HEK293 (cell line): ENCODE data around the gene SLC35F3.
A peak's percentile ranks its signal among the peaks of the same experiment; 100 is the strongest.

Experiments
- CTCF ChIA-PET: fragments of 350-600 bp; formaldehyde crosslinking; extraction: SDS; loops from one replicate; lab custom pipeline; 2021; ENCODE audit warnings: antibody characterized with exemption; lab: Yijun Ruan, JAX
- POLR2A ChIA-PET: fragments of 300-600 bp; formaldehyde crosslinking; extraction: SDS; loops from one replicate; lab custom pipeline; 2020; ENCODE audit warnings: antibody characterized with exemption, inconsistent platforms; lab: Yijun Ruan, JAX
- H3K27ac ChIP-seq: fragments of 200-500 bp; sonication (Bioruptor generic); 2 replicates; pipeline ENCODE4 v1.5.1; 2014; ENCODE audit warnings: low read depth, low read length, control low read depth, inconsistent platforms; ENCODE audit errors: extremely low read depth
- H3K36me3 ChIP-seq, 2 experiments: fragments of 200-500 bp in 1 of 2; sonication (Bioruptor generic) in 1 of 2; 1 replicate in 1 of 2; 2 replicates in 1 of 2; pipeline ENCODE4 v1.5.1; 2014 to 2017; ENCODE audit warnings: inconsistent platforms in 2 of 2, low read length in 2 of 2; ENCODE audit not compliant: control insufficient read depth in 2 of 2, insufficient read depth in 1 of 2
- H3K4me1 ChIP-seq: fragments of 200-500 bp; sonication (Bioruptor generic); 2 replicates; pipeline ENCODE4 v1.5.1; 2014; ENCODE audit warnings: mild to moderate bottlenecking, low read length, inconsistent platforms; ENCODE audit not compliant: control insufficient read depth, insufficient read depth
- H3K4me3 ChIP-seq: 2 replicates; pipeline ENCODE4 v1.5.1; 2011; ENCODE audit warnings: low read depth, mild to moderate bottlenecking, control low read depth, low read length, moderate library complexity
- H3K9me3 ChIP-seq: fragments of 200-500 bp; sonication (Bioruptor generic); 2 replicates; pipeline ENCODE4 v1.5.1; 2014; ENCODE audit warnings: low read depth, low read length, inconsistent platforms; ENCODE audit not compliant: control insufficient read depth, insufficient read depth
- ZNF23 ChIP-seq: fragments of 450-650 bp; formaldehyde crosslinking; IDR thresholded peaks from 2 replicates; pipeline ENCODE4 v1.5.1; 2016; ENCODE audit warnings: missing biosample characterization, missing genetic modification characterization, borderline replicate concordance
- ZNF274 ChIP-seq, 2 experiments: fragments of 200-500 bp in 1 of 2; fragments of 450-650 bp in 1 of 2; sonication (Bioruptor generic) in 1 of 2; formaldehyde crosslinking in 1 of 2; IDR thresholded peaks; 2 replicates each; pipeline versions ENCODE4 v1.5.1 to v1.6.1; 2014 to 2016; ENCODE audit warnings: borderline replicate concordance in 1 of 2, inconsistent platforms in 1 of 2, low read length in 1 of 2, missing biosample characterization in 1 of 2, missing genetic modification characterization in 1 of 2
- ZNF366 ChIP-seq: fragments of 450-650 bp; formaldehyde crosslinking; conservative IDR thresholded peaks from 2 replicates; pipeline ENCODE4 v1.5.1; 2016; ENCODE audit warnings: missing biosample characterization, missing genetic modification characterization
- ZNF670 ChIP-seq: fragments of 450-650 bp; formaldehyde crosslinking; IDR thresholded peaks from 2 replicates; pipeline ENCODE4 v1.5.1; 2016; ENCODE audit warnings: missing biosample characterization, missing genetic modification characterization, low read depth
- ZNF843 ChIP-seq: fragments of 450-650 bp; formaldehyde crosslinking; IDR thresholded peaks from 2 replicates; pipeline ENCODE4 v1.5.1; 2016; ENCODE audit warnings: missing biosample characterization, missing genetic modification characterization
- TF ChIP-seq, protein P1 (sequence below): fragments of 450-650 bp; formaldehyde crosslinking; IDR thresholded peaks from 2 replicates; pipeline ENCODE4 v1.5.1; 2016; ENCODE audit warnings: missing biosample characterization, missing genetic modification characterization
- TF ChIP-seq, protein P2 (sequence below): fragments of 450-650 bp; formaldehyde crosslinking; IDR thresholded peaks from 2 replicates; pipeline ENCODE4 v1.5.1; 2016; ENCODE audit warnings: missing biosample characterization, missing genetic modification characterization, borderline replicate concordance
- TF ChIP-seq, protein P3 (sequence below): fragments of 450-650 bp; formaldehyde crosslinking; IDR thresholded peaks from 2 replicates; pipeline ENCODE4 v1.5.1; 2016; ENCODE audit warnings: missing biosample characterization, missing genetic modification characterization
- TF ChIP-seq, protein P4 (sequence below): fragments of 450-650 bp; formaldehyde crosslinking; IDR thresholded peaks from 2 replicates; pipeline ENCODE4 v1.5.1; 2016; ENCODE audit warnings: missing biosample characterization, missing genetic modification characterization
- TF ChIP-seq, protein P5 (sequence below): fragments of 450-650 bp; formaldehyde crosslinking; IDR thresholded peaks from 2 replicates; pipeline ENCODE4 v1.5.1; 2016; ENCODE audit warnings: missing biosample characterization, missing genetic modification characterization

SLC35F3 gene

DNA sequence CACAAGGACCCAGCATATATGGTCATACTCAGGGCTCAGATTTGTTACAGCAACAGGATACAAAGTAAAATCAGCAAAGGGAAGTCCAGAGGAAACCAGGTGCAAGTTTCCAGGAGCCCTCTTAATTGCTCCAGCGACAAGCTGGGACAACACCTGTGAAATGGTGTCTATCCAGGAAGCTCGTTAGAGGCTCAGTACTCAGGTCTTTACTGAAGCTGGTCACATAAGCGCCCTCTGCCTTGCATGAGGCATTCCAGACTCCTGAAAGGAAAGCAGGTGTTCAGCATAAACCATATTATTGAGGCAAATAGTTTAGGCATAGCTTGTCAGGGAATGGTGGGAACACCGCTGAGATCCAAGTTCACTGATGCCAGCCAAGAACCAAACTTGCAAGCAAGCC is 231.0 kb downstream of the SLC35F3 start:
- TF ChIP-seq, protein P1, sequence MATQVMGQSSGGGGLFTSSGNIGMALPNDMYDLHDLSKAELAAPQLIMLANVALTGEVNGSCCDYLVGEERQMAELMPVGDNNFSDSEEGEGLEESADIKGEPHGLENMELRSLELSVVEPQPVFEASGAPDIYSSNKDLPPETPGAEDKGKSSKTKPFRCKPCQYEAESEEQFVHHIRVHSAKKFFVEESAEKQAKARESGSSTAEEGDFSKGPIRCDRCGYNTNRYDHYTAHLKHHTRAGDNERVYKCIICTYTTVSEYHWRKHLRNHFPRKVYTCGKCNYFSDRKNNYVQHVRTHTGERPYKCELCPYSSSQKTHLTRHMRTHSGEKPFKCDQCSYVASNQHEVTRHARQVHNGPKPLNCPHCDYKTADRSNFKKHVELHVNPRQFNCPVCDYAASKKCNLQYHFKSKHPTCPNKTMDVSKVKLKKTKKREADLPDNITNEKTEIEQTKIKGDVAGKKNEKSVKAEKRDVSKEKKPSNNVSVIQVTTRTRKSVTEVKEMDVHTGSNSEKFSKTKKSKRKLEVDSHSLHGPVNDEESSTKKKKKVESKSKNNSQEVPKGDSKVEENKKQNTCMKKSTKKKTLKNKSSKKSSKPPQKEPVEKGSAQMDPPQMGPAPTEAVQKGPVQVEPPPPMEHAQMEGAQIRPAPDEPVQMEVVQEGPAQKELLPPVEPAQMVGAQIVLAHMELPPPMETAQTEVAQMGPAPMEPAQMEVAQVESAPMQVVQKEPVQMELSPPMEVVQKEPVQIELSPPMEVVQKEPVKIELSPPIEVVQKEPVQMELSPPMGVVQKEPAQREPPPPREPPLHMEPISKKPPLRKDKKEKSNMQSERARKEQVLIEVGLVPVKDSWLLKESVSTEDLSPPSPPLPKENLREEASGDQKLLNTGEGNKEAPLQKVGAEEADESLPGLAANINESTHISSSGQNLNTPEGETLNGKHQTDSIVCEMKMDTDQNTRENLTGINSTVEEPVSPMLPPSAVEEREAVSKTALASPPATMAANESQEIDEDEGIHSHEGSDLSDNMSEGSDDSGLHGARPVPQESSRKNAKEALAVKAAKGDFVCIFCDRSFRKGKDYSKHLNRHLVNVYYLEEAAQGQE = no peak
- TF ChIP-seq, protein P2, sequence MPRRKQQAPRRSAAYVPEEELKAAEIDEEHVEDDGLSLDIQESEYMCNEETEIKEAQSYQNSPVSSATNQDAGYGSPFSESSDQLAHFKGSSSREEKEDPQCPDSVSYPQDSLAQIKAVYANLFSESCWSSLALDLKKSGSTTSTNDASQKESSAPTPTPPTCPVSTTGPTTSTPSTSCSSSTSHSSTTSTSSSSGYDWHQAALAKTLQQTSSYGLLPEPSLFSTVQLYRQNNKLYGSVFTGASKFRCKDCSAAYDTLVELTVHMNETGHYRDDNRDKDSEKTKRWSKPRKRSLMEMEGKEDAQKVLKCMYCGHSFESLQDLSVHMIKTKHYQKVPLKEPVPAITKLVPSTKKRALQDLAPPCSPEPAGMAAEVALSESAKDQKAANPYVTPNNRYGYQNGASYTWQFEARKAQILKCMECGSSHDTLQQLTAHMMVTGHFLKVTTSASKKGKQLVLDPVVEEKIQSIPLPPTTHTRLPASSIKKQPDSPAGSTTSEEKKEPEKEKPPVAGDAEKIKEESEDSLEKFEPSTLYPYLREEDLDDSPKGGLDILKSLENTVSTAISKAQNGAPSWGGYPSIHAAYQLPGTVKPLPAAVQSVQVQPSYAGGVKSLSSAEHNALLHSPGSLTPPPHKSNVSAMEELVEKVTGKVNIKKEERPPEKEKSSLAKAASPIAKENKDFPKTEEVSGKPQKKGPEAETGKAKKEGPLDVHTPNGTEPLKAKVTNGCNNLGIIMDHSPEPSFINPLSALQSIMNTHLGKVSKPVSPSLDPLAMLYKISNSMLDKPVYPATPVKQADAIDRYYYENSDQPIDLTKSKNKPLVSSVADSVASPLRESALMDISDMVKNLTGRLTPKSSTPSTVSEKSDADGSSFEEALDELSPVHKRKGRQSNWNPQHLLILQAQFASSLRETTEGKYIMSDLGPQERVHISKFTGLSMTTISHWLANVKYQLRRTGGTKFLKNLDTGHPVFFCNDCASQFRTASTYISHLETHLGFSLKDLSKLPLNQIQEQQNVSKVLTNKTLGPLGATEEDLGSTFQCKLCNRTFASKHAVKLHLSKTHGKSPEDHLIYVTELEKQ (tag by site-specific recombination) = no peak
- TF ChIP-seq ZNF274 (IDR thresholded peaks at IDR 0.05; ENCODE audit: low read length) (no peak), ZNF274 (tag by site-specific recombination; IDR thresholded peaks at IDR 0.05; ENCODE audit: borderline replicate concordance) (no peak), ZNF670 (no peak), ZNF23 (tag by site-specific recombination) (no peak), ZNF843 (tag by site-specific recombination) (no peak)
- TF ChIP-seq, protein P3, sequence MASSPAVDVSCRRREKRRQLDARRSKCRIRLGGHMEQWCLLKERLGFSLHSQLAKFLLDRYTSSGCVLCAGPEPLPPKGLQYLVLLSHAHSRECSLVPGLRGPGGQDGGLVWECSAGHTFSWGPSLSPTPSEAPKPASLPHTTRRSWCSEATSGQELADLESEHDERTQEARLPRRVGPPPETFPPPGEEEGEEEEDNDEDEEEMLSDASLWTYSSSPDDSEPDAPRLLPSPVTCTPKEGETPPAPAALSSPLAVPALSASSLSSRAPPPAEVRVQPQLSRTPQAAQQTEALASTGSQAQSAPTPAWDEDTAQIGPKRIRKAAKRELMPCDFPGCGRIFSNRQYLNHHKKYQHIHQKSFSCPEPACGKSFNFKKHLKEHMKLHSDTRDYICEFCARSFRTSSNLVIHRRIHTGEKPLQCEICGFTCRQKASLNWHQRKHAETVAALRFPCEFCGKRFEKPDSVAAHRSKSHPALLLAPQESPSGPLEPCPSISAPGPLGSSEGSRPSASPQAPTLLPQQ = no peak
- TF ChIP-seq, protein P4, sequence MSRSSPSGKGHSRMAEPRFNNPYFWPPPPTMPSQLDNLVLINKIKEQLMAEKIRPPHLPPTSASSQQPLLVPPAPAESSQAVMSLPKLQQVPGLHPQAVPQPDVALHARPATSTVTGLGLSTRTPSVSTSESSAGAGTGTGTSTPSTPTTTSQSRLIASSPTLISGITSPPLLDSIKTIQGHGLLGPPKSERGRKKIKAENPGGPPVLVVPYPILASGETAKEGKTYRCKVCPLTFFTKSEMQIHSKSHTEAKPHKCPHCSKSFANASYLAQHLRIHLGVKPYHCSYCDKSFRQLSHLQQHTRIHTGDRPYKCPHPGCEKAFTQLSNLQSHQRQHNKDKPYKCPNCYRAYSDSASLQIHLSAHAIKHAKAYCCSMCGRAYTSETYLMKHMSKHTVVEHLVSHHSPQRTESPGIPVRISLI (tag by site-specific recombination) = no peak
- Histone ChIP-seq H3K4me3 (no peak overlapping the region), H3K36me3 (no peaks in the 10 kb centered on the region), H3K9me3 (no peaks in the 10 kb centered on the region), H3K27ac (no peak overlapping the region), H3K4me1 (no peaks in the 10 kb centered on the region)
- ChIA-PET CTCF (interaction anchor here (0.7 to 5.5 kb wide), 5 partner anchors 10 to 191 kb away, joined by 3 to 34 read pairs (median 3); no protein-coding TSS in a partner anchor), POLR2A (interaction anchor here (0.6 kb wide), 1 partner anchor 1237 kb away, joined by 3 read pairs; no protein-coding TSS in a partner anchor)

DNA sequence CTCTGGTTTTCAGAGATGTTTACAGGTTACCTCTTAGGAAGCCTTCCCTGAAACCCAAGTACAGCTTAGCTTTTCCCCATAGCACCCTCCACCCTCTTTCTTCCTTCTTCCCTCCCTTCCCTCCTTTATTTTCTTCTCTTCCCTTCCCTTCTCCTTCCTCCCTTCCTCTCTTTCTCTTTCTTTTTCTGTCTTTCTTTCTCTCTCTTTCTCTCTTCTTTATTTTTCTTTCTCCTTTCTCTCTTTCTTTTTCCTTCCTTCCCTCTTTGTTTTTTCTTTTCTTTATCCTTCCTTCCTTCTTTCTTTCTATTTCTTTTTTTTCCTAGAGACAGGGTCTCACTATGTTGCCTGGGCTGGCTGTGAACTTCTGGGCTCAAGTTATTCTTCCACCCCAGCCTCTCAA is 231.6 kb downstream of the SLC35F3 start:
- Histone ChIP-seq H3K36me3 (no peaks in the 10 kb centered on the region), H3K4me1 (no peaks in the 10 kb centered on the region), H3K27ac (no peak overlapping the region), H3K9me3 (no peaks in the 10 kb centered on the region), H3K4me3 (no peak overlapping the region)
- TF ChIP-seq, protein P5, sequence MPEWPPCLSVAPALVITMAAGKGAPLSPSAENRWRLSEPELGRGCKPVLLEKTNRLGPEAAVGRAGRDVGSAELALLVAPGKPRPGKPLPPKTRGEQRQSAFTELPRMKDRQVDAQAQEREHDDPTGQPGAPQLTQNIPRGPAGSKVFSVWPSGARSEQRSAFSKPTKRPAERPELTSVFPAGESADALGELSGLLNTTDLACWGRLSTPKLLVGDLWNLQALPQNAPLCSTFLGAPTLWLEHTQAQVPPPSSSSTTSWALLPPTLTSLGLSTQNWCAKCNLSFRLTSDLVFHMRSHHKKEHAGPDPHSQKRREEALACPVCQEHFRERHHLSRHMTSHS = no peak
- TF ChIP-seq ZNF366 = peak; percentile 70
- ChIA-PET CTCF (interaction anchor here (0.6 to 5.5 kb wide), 5 partner anchors 10 to 599 kb away, joined by 3 to 34 read pairs (median 3); no protein-coding TSS in a partner anchor), POLR2A (interaction anchor here (0.6 kb wide), 1 partner anchor 1236 kb away, joined by 3 read pairs; no protein-coding TSS in a partner anchor)
